Renal cortical epithelial cell (primary cell): ENCODE results near the gene ZNF471. TPM values are rescaled to one million over a fixed set of nuclear protein-coding genes. Genes with fewer than 3 reads are reported as not detected.

Experiments used
- DNase-seq: peaks from one replicate; pipeline ENCODE4 v3.0.0-alpha.2; 2011; ENCODE audit warnings: low read depth
- total RNA-seq: library from RNA; depleted of rRNA; stranded (reverse); fragments of >200 nt; gene quantifications from 2 replicates; pipeline ENCODE4 v1.2.3, GENCODE V29; 2014

ZNF471 gene
- total RNA-seq, 1 donor from 2014 or later, result 10.1 TPM

- no peak for DNase-seq
Observed at GRCh38 chr19:56573914-56574313, 66.3 kb downstream of the ZNF471 start.

- DNase-seq, result no peak
Observed at GRCh38 chr19:56577719-56578602, 70.3 kb downstream of the ZNF471 start.

Other genes starting within 250 kb of the ZNF471 start
- gene EDDM13, start 235.1 kb upstream of the ZNF471 start, total RNA-seq, result not detected in 2 replicates
- 4.7 and 5.7 TPM in 2 replicates for gene ZSCAN5A, start 193.0 kb upstream of the ZNF471 start, total RNA-seq
- gene ZNF582, start 114.3 kb upstream of the ZNF471 start, total RNA-seq, result 1.2 and 4.2 TPM in 2 replicates
- 4.0 and 7.2 TPM in 2 replicates for gene ZNF583, start 103.5 kb upstream of the ZNF471 start, total RNA-seq
- 3.3 and 13.4 TPM in 2 replicates for gene ZNF667, start 30.5 kb upstream of the ZNF471 start, total RNA-seq
- gene ZFP28, start 31.1 kb downstream of the ZNF471 start, total RNA-seq, result 8.7 and 10.9 TPM in 2 replicates
- gene ZNF470, start 59.6 kb downstream of the ZNF471 start, total RNA-seq, result 3.8 and 8.2 TPM in 2 replicates
- 7.5 and 15.8 TPM in 2 replicates for gene ZNF71, start 87.4 kb downstream of the ZNF471 start, total RNA-seq
- 0.30 TPM in 1 of 2 replicates, not detected in the other for gene SMIM17, start 135.3 kb downstream of the ZNF471 start, total RNA-seq
- 0.69 and 2.0 TPM in 2 replicates for gene ZNF835, start 163.9 kb downstream of the ZNF471 start, total RNA-seq